M059J (cell line): ENCODE measurements around the gene MYDGF. TPM values are rescaled to one million over a fixed set of nuclear protein-coding genes. Genes with fewer than 3 reads are reported as not detected.
"Not testable (repeated sequence)": the region's sequence is repeated elsewhere in the genome, so short reads cannot be mapped to it uniquely, and the experiment has no call there.

ENCODE experiments used
- DNase-seq: peaks from one replicate; pipeline ENCODE4 v3.0.0-alpha.2; 2012; ENCODE audit warnings: low read depth
- total RNA-seq: library from RNA; depleted of rRNA; stranded (reverse); fragments of >200 nt; shearing (Covaris generic); gene quantifications from 2 replicates; pipeline ENCODE4 v1.2.3, GENCODE V29; 2014

Gene MYDGF
- total RNA-seq, 1 experiment from 2014 or later = 367 TPM

GRCh38 chr19:4700693-4700970 is 30.5 kb upstream of the MYDGF start:
- no peak for DNase-seq

GRCh38 chr19:4699826-4700692 is 29.9 kb upstream of the MYDGF start:
- DNase-seq = no peak

- peak; percentile 14 for DNase-seq
These were observed 27.2 kb upstream of the MYDGF start for GRCh38 chr19:4697304-4697703.

- DNase-seq = no peak
These were observed 25.1 kb upstream of the MYDGF start for GRCh38 chr19:4695224-4695731.

- peak; percentile 99 for DNase-seq
These were observed 24.3 kb upstream of the MYDGF start for GRCh38 chr19:4694211-4694987.

- DNase-seq = no peak
These were observed 23.5 kb upstream of the MYDGF start for GRCh38 chr19:4693471-4694121.

- no peak for DNase-seq
These were observed 22.9 kb upstream of the MYDGF start for GRCh38 chr19:4693078-4693350.

GRCh38 chr19:4692251-4693077 is 22.3 kb upstream of the MYDGF start:
- DNase-seq = no peak

- DNase-seq = no peak
These were observed 21.2 kb upstream of the MYDGF start for GRCh38 chr19:4691373-4691772.

GRCh38 chr19:4690361-4690760 is 20.2 kb upstream of the MYDGF start:
- DNase-seq = no peak

- no peak for DNase-seq
These were observed 19.3 kb upstream of the MYDGF start for GRCh38 chr19:4689403-4689802.

GRCh38 chr19:4688587-4688986 is 18.4 kb upstream of the MYDGF start:
- DNase-seq = no peak

GRCh38 chr19:4687396-4687795 is 17.3 kb upstream of the MYDGF start:
- no peak for DNase-seq

GRCh38 chr19:4686700-4687099 is 16.6 kb upstream of the MYDGF start:
- DNase-seq = no peak

GRCh38 chr19:4684312-4685095 is 14.4 kb upstream of the MYDGF start:
- no peak for DNase-seq

- no peak for DNase-seq
These were observed 12.5 kb upstream of the MYDGF start for GRCh38 chr19:4682417-4683200.

- DNase-seq = not testable (repeated sequence)
These were observed 9.9 kb upstream of the MYDGF start for GRCh38 chr19:4680021-4680420.

GRCh38 chr19:4678881-4679790 is 9.0 kb upstream of the MYDGF start:
- DNase-seq = no peak
